GM19463 (cell line): ENCODE results near the gene SLC26A9.
"Not testable (repeated sequence)": the region's sequence is repeated elsewhere in the genome, so short reads cannot be mapped to it uniquely, and the experiment has no call there.

Experiments used
- ATAC-seq: cut with Tn5 transposase; IDR thresholded peaks from one replicate; pipeline ENCODE4 v1.9.1; 2021; ENCODE audit warnings: mild to moderate bottlenecking, moderate library complexity; ENCODE audit not compliant: unreplicated experiment

SLC26A9 gene

DNA sequence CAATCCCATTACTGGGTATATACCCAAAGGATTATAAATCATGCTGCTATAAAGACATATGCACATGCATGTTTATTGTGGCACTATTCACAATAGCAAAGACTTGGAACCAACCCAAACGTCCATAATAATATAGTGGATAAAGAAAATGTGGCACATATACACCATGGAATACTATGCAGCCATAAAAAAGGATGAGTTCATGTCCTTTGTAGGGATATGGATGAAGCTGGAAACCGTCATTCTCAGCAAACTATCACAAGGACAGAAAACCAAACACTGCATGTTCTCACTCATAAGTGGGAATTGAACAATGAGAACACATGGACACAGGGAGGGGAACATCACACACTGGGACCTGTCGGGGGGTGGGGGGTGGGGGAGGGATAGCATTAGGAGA is 38.2 kb downstream of the SLC26A9 start:
- not testable (repeated sequence) for ATAC-seq

DNA sequence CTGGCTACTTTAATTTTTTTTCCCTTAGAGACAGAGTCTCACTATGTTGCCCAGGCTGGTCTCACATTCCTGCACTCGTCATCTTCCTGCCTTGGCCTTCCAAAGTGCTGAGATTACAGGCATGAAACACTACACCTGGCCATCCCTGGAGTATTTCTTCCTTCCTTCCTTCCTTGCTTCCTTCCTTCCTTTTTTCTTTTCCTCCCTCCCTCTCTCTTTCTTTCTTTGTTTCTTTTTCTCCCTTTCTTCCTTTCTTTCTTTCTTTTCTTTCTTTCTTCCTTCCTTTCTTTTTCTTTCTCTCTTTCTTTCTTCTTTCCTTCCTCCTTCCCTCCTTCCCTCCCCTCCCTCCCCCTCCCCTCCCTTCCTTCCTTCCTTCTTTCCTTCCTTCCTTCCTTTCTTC is 46.9 kb downstream of the SLC26A9 start:
- ATAC-seq: no peak

DNA sequence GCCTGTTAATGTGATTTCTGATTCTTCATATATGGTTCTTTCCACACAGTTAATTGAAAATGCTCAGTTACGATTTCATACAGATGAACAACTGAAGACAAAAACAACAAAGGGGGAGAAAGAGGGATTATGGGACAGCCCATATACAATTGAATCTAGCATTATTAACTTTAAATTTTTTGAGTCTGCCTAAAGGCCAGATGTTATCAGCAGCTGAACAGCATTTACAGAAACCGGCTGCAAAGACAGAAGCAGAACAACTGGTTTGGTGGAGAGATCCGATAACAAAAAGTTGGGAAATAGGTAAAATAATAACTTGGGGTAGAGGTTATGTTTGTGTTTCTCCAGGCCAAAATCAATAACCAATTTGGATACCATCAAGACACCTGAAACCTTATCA is 49.1 kb downstream of the SLC26A9 start:
- not testable (repeated sequence) for ATAC-seq

DNA sequence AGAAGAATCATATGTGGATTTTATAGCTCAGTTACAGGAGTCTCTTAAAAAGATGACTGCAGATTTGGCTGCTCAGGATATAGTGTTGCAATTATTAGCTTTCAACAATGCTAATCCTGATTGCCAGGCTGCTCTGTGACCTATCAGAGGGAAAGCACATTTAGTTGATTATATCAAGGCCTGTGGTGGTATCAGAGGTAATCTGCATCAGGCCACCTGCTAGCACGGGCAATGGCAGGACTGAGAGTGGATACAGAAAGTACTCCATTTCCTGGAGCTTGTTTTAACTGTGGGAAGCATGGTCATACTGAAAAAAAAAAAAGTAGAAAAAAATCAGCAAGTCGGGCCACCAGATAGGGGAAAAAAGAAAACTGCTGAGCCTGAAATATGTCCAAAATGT is 51.1 kb downstream of the SLC26A9 start:
- not testable (repeated sequence) for ATAC-seq

DNA sequence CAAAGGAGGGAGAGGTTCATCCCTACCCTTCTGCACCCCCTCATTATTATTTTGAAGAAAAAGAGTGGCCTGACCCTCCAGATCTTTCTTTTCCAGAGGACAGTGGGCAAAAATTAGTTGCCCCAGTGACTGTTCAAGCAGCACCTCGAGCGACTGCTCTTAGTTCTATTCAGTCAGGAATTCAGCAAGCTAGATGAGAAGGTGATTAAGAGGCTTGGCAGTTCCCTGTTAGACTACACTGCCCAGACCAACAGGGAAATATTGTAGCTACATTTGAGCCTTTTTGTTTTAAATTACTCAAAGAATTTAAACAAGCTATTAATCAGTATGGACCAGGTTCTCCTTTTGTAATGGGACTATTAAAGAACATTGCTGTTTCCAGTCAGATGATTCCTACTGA is 51.8 kb downstream of the SLC26A9 start:
- not testable (repeated sequence) for ATAC-seq

DNA sequence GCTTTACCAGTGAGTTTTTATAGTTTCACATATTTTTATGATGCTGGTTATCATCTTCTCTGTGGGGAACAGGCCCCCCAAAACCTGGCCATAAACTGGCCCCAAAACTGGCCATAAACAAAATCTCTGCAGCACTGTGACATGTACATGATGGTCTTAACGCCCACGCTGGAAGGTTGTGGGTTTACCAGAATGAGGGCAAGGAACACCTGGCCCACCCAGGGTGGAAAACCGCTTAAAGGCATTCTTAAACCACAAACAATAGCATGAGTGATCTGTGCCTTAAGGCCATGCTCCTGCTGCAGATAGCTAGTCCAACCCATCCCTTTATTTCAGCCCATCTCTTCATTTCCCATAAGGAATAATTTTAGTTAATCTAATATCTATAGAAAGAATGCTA is 52.6 kb downstream of the SLC26A9 start:
- ATAC-seq: not testable (repeated sequence)

DNA sequence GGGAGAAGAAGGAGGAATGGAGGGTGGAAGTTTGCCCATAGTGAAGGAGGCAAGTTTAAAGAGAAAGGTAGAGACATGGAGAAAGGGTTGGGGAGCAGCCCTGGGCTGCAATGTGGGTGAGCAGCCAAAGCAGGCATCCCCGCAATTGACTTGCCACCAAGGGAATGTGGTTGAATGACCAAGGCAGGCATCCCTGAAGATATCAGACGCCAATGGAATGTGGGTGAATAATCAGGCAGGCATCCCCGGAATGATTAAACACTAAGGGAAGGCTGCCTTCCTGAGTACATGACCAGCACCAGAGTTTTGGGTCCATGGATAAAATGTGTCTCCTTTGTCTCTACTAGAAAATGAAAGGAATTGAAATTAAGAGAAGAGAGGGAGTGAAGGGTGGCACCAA is 53.5 kb downstream of the SLC26A9 start:
- ATAC-seq: not testable (repeated sequence)

DNA sequence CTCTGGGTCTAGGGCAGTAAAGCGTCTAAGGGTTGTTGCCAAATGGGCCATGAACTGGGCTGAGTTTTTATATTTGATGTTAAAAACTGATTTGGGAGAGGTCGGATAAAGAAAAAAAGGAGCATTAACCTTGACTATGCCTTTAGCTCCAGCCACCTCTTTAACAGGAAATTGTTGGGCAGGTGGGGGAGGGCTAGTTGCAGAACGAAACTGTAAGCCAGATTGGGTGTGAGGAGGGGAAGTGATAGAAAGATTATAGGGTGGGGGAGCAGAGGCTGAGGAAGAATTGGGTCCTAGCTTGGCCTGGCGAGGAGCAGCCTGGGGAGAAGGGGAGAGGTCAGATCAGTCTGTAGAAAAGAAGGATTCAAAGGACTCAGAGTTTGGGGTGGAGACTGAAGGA is 54.2 kb downstream of the SLC26A9 start:
- ATAC-seq: not testable (repeated sequence)

DNA sequence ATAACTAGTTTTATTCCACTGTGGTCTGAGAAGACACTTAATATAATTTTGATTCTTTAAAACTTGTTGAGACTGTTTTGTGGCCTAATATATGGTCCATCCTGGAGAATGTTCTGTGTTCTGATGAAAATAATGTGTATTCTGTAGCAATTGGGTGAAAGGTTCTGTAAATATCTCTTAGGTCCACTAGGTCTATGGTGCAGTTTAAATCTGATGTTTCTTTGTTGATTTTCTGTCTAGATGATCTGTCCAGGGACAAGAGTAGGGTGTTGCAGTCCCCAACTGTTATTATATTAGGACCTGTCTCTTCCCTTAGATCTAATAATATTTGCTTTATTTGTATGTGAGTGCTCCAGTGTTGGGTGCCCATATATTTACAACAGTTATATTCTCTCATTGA is 59.5 kb downstream of the SLC26A9 start:
- ATAC-seq: no peak

DNA sequence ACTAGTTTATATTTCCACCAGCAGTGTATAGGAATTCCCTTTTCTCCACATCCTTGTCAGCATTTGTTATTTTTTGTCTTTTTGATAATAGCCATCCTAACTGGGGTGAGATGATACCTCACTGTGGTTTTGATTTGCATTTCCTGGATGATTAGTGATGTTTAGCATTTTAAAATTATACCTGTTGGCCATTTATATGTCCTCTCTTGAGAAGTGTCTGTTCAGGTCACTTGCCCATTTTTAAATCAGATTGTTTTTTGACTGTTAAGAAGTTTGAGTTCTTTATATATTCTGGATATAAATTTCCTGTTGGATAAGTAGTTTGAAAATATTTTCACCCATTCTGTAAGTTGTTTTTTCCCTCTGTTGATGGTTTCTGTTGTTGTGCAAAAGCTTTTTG is 62.3 kb downstream of the SLC26A9 start:
- ATAC-seq: no peak

DNA sequence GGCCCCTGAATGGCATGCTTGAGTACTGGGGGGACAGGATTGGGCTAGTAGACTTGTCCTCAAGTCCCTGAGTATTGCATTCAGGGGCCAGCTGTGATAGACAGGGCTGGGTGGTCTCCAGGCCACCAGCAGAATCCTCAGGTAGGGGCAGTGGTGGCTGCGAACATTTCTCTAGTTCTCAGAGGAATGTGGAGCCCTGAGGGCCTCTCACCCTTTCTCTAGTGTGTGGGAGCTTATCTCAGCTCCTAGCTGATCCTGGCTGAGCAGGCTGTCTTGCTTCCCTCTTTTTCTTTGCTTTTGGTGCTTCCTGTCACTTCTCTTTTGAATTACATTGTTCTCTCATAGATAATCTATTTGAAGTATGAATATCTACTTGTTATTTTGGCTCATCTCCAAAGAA is 63.3 kb downstream of the SLC26A9 start:
- no peak for ATAC-seq

DNA sequence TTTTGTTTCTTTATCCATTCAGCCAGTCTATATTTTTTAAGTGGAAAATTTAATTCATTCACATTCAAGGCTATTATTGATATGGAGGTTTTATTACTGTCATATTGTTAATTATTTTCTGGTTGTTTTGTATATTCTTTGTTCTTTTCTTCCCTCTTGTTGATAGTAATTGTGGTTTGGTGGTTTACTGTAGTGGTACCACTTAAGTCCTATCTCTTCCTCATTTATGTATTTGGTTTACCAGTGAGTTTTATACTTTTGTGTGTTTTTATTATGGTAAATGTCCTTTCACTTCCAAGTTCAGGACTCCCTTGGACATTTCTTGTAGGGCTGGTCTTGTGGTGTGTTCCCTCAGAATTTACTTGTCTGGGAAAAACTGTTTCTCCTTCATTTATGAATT is 65.2 kb downstream of the SLC26A9 start:
- no peak for ATAC-seq

DNA sequence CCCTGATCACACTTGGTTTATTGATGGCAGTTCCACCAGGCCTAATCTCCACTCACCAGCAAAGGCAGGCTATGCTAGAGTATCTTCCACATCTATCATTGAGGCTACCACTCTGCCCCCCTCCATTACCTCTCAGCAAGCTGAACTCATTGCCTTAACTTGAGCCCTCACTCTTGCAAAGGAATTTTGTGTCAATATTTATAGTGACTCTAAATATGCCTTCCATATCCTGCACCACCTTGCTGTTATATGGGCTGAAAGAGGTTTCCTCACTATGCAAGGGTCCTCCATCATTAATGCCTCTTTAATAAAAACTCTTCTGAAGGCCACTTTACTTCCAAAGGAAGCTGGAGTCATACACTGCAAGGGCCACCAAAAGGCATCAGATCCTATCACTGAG is 70.1 kb downstream of the SLC26A9 start:
- not testable (repeated sequence) for ATAC-seq

DNA sequence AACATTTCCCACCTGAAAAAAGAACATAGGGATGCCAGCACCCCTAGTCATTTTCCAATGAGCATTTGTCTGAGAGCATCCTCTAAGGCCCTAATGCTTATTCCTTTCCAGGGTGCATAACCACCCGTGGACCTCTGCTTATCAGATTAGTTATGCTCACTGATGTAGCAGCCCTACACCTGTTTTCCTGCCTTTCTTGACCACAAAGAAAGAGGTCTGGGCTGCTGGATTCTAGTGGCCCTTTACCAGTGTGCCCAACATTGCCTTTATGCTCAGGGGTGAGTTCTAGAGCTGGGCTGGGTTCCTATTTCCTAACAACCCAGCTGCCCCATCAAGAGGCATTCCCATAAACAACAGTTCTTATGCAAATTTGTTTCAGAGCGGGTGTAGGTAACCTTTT is 73.0 kb downstream of the SLC26A9 start:
- no peak for ATAC-seq
